ENCODE data around the gene KIAA1217.

KIAA1217 gene

DNA sequence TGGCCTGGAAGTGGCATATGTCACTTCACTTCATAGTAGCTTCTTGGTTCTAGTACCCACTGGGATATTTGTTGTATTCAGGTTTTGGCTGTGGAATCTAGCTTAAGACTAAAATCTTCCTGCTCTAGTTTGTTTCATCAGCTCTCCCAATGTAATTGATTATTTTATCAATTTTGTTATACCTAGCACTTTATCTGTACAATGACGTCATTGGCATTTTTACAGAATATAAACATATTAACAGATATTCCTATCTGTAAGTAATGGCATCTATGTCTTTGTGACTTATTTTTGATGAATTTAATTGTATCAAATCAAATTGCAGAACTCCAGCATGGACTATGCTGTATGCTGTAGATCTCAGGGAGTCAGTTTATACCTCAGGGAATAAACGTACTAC, 19.7 kb downstream of the KIAA1217 start:
- no peaks in the 10 kb centered on the region for H3K36me3 ChIP-seq (replicated peaks; ENCODE audit: low read depth, low read length)
- no peaks in the 10 kb centered on the region for H3K9me3 ChIP-seq (ENCODE audit: insufficient read depth, low read length)
- no peaks in the 10 kb centered on the region for H3K4me1 ChIP-seq (ENCODE audit: low read length)
- no peaks in the 10 kb centered on the region for H4K20me1 ChIP-seq (ENCODE audit: insufficient read depth, low read length)
- H3K27me3 ChIP-seq (ENCODE audit: low read depth, low read length): no peaks in the 10 kb centered on the region
- H3K4me3 ChIP-seq (ENCODE audit: low read length): no peak overlapping the region
- no peak overlapping the region for H2AFZ ChIP-seq (ENCODE audit: low read depth, low read length)
- no peak overlapping the region for H3K27ac ChIP-seq (ENCODE audit: low read length)
- TF ChIP-seq, protein P1, sequence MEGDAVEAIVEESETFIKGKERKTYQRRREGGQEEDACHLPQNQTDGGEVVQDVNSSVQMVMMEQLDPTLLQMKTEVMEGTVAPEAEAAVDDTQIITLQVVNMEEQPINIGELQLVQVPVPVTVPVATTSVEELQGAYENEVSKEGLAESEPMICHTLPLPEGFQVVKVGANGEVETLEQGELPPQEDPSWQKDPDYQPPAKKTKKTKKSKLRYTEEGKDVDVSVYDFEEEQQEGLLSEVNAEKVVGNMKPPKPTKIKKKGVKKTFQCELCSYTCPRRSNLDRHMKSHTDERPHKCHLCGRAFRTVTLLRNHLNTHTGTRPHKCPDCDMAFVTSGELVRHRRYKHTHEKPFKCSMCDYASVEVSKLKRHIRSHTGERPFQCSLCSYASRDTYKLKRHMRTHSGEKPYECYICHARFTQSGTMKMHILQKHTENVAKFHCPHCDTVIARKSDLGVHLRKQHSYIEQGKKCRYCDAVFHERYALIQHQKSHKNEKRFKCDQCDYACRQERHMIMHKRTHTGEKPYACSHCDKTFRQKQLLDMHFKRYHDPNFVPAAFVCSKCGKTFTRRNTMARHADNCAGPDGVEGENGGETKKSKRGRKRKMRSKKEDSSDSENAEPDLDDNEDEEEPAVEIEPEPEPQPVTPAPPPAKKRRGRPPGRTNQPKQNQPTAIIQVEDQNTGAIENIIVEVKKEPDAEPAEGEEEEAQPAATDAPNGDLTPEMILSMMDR (IDR thresholded peaks at IDR 0.05; ENCODE audit: low read depth, low read length): no peak
- TF ChIP-seq EZH2phosphoT487 (IDR thresholded peaks at IDR 0.05; ENCODE audit: low read depth): no peak
- no peak overlapping the region for H3K9ac ChIP-seq (ENCODE audit: low read length)
- H3K4me2 ChIP-seq (ENCODE audit: low read length): no peak overlapping the region
- no peaks in the 10 kb centered on the region for H3K79me2 ChIP-seq (ENCODE audit: low read length)

DNA sequence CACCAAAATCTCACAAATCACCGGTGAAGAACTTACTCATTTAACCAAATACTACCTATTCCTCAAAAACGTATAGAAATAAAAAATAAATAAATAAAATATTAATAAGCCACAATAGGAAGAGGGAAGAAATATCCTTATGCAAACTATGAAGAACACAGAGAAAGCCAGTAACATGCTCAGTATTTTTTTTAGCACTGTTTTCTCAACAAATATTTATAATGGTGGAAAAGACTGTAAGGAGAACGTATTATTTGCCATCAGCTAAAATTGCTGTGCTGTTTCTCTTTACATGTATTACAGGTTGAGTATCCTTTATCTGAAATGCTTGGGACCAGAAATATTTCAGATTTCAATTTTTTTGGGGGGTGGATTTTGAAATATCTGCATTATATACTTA, 21.0 kb downstream of the KIAA1217 start:
- TF ChIP-seq, protein P1 (IDR thresholded peaks at IDR 0.05; ENCODE audit: low read depth, low read length): no peak
- TF ChIP-seq EZH2phosphoT487 (IDR thresholded peaks at IDR 0.05; ENCODE audit: low read depth): no peak
- Histone ChIP-seq H3K36me3 (replicated peaks; ENCODE audit: low read depth, low read length) (no peaks in the 10 kb centered on the region), H3K79me2 (ENCODE audit: low read length) (no peaks in the 10 kb centered on the region), H3K4me2 (ENCODE audit: low read length) (no peak overlapping the region), H3K27ac (ENCODE audit: low read length) (no peak overlapping the region), H4K20me1 (ENCODE audit: insufficient read depth, low read length) (no peaks in the 10 kb centered on the region), H3K9me3 (ENCODE audit: insufficient read depth, low read length) (no peaks in the 10 kb centered on the region), H3K27me3 (ENCODE audit: low read depth, low read length) (no peaks in the 10 kb centered on the region), H3K4me1 (ENCODE audit: low read length) (no peaks in the 10 kb centered on the region), H3K9ac (ENCODE audit: low read length) (no peak overlapping the region), H2AFZ (ENCODE audit: low read depth, low read length) (no peak overlapping the region), H3K4me3 (ENCODE audit: low read length) (no peak overlapping the region)

DNA sequence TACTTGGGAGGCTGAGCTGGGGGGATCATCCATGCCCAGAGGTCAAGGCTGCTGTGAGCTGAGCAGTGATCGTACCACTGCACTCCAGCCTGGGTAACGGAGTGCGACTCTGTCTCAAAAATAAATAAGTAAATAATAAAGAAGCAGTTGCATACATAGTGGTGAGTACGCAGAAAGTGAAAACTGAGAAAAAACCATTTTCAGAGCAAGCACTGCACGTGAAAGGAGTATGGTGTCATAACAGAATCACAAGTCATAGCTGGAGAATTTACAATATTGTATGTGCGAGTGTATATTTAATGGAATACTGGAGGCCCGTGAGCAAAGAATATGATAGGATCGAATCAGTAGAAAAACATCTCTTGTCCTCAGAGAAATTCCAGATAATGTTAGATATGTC, 22.3 kb downstream of the KIAA1217 start:
- Histone ChIP-seq H3K9ac (ENCODE audit: low read length) (no peak overlapping the region), H4K20me1 (ENCODE audit: insufficient read depth, low read length) (no peaks in the 10 kb centered on the region), H3K4me3 (ENCODE audit: low read length) (no peak overlapping the region), H3K4me2 (ENCODE audit: low read length) (no peak overlapping the region), H2AFZ (ENCODE audit: low read depth, low read length) (no peak overlapping the region), H3K36me3 (replicated peaks; ENCODE audit: low read depth, low read length) (no peaks in the 10 kb centered on the region), H3K9me3 (ENCODE audit: insufficient read depth, low read length) (no peaks in the 10 kb centered on the region), H3K27ac (ENCODE audit: low read length) (no peak overlapping the region), H3K4me1 (ENCODE audit: low read length) (no peaks in the 10 kb centered on the region), H3K27me3 (ENCODE audit: low read depth, low read length) (no peaks in the 10 kb centered on the region), H3K79me2 (ENCODE audit: low read length) (no peaks in the 10 kb centered on the region)
- TF ChIP-seq, protein P1 (IDR thresholded peaks at IDR 0.05; ENCODE audit: low read depth, low read length): no peak
- no peak for TF ChIP-seq EZH2phosphoT487 (IDR thresholded peaks at IDR 0.05; ENCODE audit: low read depth)

DNA sequence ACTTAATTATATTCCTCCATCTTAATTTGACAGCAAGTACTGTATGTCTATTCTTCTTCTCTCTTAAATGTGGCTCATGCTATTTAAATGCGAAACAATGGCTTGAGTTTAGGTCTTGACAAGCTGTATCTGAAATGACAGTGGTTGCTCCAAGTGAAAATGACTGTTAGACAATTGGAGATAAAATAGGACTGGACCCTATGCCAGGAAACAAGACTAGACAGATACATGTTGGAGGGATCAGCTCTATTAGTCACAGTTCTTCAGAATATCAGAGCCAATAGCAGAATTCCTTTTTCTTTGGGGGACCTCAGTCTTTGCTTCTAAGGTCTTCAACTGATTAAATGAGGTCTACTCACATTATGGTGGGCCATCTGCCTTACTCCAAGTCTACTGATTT, 25.8 kb downstream of the KIAA1217 start:
- Histone ChIP-seq H4K20me1 (ENCODE audit: insufficient read depth, low read length) (no peaks in the 10 kb centered on the region), H3K79me2 (ENCODE audit: low read length) (no peaks in the 10 kb centered on the region), H3K9ac (ENCODE audit: low read length) (no peak overlapping the region), H3K4me3 (ENCODE audit: low read length) (no peak overlapping the region), H3K27me3 (ENCODE audit: low read depth, low read length) (no peaks in the 10 kb centered on the region), H3K4me1 (ENCODE audit: low read length) (no peaks in the 10 kb centered on the region), H3K36me3 (replicated peaks; ENCODE audit: low read depth, low read length) (no peaks in the 10 kb centered on the region), H3K4me2 (ENCODE audit: low read length) (no peak overlapping the region), H2AFZ (ENCODE audit: low read depth, low read length) (no peak overlapping the region), H3K27ac (ENCODE audit: low read length) (no peak overlapping the region), H3K9me3 (ENCODE audit: insufficient read depth, low read length) (no peaks in the 10 kb centered on the region)
- TF ChIP-seq EZH2phosphoT487 (IDR thresholded peaks at IDR 0.05; ENCODE audit: low read depth): no peak
- TF ChIP-seq, protein P1 (IDR thresholded peaks at IDR 0.05; ENCODE audit: low read depth, low read length): no peak
